Measurements from ENCODE around the gene STAG2. TPM values are rescaled to one million over a fixed set of nuclear protein-coding genes. Genes with fewer than 3 reads are reported as not detected.

The STAG2 gene
- total and polyA plus RNA-seq, 2 experiments from 2014 or later, result 68.8 to 92.8 TPM

DNA sequence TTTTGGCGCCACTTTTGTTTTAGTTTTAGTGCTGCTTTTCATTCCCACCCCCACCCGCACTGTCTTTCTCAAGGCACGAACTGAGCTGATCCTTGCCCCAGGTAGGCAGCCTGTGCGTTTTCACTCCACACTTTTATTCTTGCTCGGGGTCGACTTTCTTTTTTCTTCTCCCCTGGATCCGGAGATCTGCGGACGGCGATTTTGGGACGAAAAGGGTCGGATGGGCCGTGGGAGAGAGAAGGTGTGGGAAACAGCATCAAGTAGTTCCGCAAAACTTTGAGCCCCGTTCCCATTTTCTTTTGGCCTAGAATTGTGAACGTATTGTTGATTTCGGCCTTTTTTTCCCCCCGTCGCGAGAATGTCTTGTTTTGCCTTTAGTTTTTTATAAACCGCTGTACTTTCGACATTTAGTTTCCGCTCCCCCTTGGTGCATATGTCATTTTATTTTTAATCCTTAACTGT is 531 bp downstream of the STAG2 start (continued):
- TF ChIP-seq EZH2 (IDR thresholded peaks at IDR 0.05; ENCODE audit: low read depth, unreplicated experiment), result no peak
- TF ChIP-seq STAT1 (IDR thresholded peaks at IDR 0.05; ENCODE audit: unreplicated experiment), result no peak
- TF ChIP-seq CREB1 (CRISPR knock-in tag; IDR thresholded peaks at IDR 0.05; ENCODE audit: low read depth), result no peak
- TF ChIP-seq JUNB (IDR thresholded peaks at IDR 0.05; ENCODE audit: unreplicated experiment), result no peak
- no peak for TF ChIP-seq ETS1 (IDR thresholded peaks at IDR 0.05)
- TF ChIP-seq ZNF331 (CRISPR knock-in tag; IDR thresholded peaks at IDR 0.05; ENCODE audit: low read depth), result no peak
- no peak for TF ChIP-seq REST (IDR thresholded peaks at IDR 0.05; ENCODE audit: unreplicated experiment)

DNA sequence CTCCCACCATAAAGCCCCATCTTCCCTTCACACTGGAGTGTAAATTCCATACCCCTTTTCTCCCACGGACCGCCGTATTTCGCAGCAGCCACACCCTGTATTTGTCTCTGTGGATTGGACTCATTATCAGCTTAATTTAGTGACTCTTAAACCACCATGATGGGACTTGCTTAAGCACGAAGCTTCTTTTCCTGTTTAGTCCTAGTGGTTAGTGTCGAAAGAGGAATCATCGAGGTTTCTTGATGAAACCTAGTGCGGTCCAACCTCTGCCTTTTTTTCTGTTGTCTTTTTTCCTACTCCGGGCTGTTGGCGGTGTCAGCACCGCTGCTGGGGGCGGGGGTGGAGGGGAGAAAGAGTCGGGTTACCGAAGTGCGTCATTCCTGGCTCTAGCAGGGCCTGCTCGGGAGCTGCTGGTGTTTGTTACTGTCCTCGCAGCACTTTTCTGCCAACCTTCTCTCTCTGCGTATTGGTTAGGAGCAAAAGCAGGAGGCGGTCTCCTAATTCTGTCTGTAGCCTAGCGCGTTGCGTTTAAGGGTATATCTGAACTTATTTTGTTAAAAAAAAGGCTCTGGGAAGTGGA is 1.4 kb downstream of the STAG2 start:
- Mint-ChIP-seq H3K27me3 (ENCODE audit: insufficient read depth, low read depth, poor library complexity) (peaks cover 22% of the 10 kb centered on the region), H3K4me1 (peaks cover 16% of the 10 kb centered on the region), H3K27ac (peak overlapping the region; percentile 99), H3K9me3 (no peaks in the 10 kb centered on the region; the same call in 2 of the 3 replicates), H3K36me3 (ENCODE audit: low read depth) (peaks cover 11% of the 10 kb centered on the region), H3K4me3 (peak overlapping the region; percentile 97)
- ATAC-seq (peak; percentile 65), DNase-seq (ENCODE audit: low spot score) (peak; percentile 90)
- Histone ChIP-seq H3K9me2 (ENCODE audit: insufficient read depth) (no peaks in the 10 kb centered on the region), H3K27me3 (ENCODE audit: insufficient read depth) (no peaks in the 10 kb centered on the region), H3K27ac (ENCODE audit: low read depth) (peak overlapping the region; percentile 99), H3K79me2 (replicated peaks; ENCODE audit: insufficient read depth) (peaks cover 64% of the 10 kb centered on the region), H3K36me3 (ENCODE audit: insufficient read depth) (no peaks in the 10 kb centered on the region), H4K20me1 (replicated peaks; ENCODE audit: insufficient read depth) (peaks cover 5% of the 10 kb centered on the region; the same call in 1 of the 2 replicates), H3F3A (replicated peaks; ENCODE audit: low read depth) (0 out of 2 replicates have a peak, but pooled peaks cover 3% of the 10 kb centered on the region), H3K4me3 (peak overlapping the region; percentile 80), H3K4me2 (peak overlapping the region; percentile 78), H2AFZ (no peak overlapping the region), H3K4me1 (ENCODE audit: insufficient read depth) (0 out of 2 replicates have a peak, but pooled peaks cover 8% of the 10 kb centered on the region)
- TF ChIP-seq CTCF (conservative IDR thresholded peaks at IDR 0.05; ENCODE audit: low read depth in 2 of 2), result no peak
- TF ChIP-seq JUNB (IDR thresholded peaks at IDR 0.05; ENCODE audit: unreplicated experiment), result no peak
- no peak for TF ChIP-seq ZNF331 (CRISPR knock-in tag; IDR thresholded peaks at IDR 0.05; ENCODE audit: low read depth)
- peak; percentile 36; the same call in 1 of the 2 replicates for TF ChIP-seq POLR2AphosphoS5 (IDR thresholded peaks at IDR 0.05; ENCODE audit: low read depth)
- TF ChIP-seq EZH2 (IDR thresholded peaks at IDR 0.05; ENCODE audit: low read depth, unreplicated experiment), result no peak
- TF ChIP-seq ETS1 (IDR thresholded peaks at IDR 0.05), result no peak
- TF ChIP-seq CREB1 (CRISPR knock-in tag; IDR thresholded peaks at IDR 0.05; ENCODE audit: low read depth), result peak; percentile 76
- no peak for TF ChIP-seq ZNF114 (CRISPR knock-in tag; IDR thresholded peaks at IDR 0.05)
- TF ChIP-seq EZH2phosphoT487 (IDR thresholded peaks at IDR 0.05; ENCODE audit: unreplicated experiment), result no peak
